A549 (cell line): ENCODE measurements around the gene FOXP1.

Source experiments
- CEBPB ChIP-seq, 2 experiments: fragments of >200 bp in 1 of 2; sonication (Bioruptor Twin) in 1 of 2; formaldehyde crosslinking in 1 of 2; IDR thresholded peaks; 2 replicates each; pipeline ENCODE4 v1.6.1; 2012 to 2016
- CTCF ChIP-seq: fragments of >200 bp; sonication (Bioruptor Twin); formaldehyde crosslinking; IDR thresholded peaks from 3 replicates; pipeline ENCODE4 v1.5.1; 2016
- JUNB ChIP-seq: fragments of >200 bp; sonication (Bioruptor Twin); formaldehyde crosslinking; IDR thresholded peaks from 2 replicates; pipeline ENCODE4 v1.6.1; 2016
- MAFK ChIP-seq: fragments of 450-650 bp; IDR thresholded peaks from 2 replicates; pipeline ENCODE4 v1.6.1; 2014; ENCODE audit not compliant: partially characterized antibody
- MAX ChIP-seq: IDR thresholded peaks from 2 replicates; pipeline ENCODE4 v1.6.1; 2012
- NFE2L2 ChIP-seq: fragments of 150-350 bp; conservative IDR thresholded peaks from 2 replicates; pipeline ENCODE4 v1.6.1; 2014; ENCODE audit warnings: low read length
- RAD21 ChIP-seq, 2 experiments: fragments of >200 bp in 1 of 2; sonication (Bioruptor Twin) in 1 of 2; formaldehyde crosslinking in 1 of 2; IDR thresholded peaks in 1 of 2; conservative IDR thresholded peaks in 1 of 2; 2 replicates in 1 of 2; 3 replicates in 1 of 2; pipeline ENCODE4 v1.6.1; 2012 to 2018; ENCODE audit warnings: inconsistent platforms in 1 of 2
- SREBF2 ChIP-seq: fragments of 450-650 bp; IDR thresholded peaks from 2 replicates; pipeline ENCODE4 v1.6.1; 2014; ENCODE audit warnings: mild to moderate bottlenecking, moderate library complexity
- TF ChIP-seq, protein P1 (sequence below): IDR thresholded peaks from 2 replicates; pipeline ENCODE4 v1.6.1; 2012
- TF ChIP-seq, protein P2 (sequence below): fragments of 450-650 bp; IDR thresholded peaks from 2 replicates; pipeline ENCODE4 v1.6.1; 2014; ENCODE audit warnings: antibody characterized with exemption

DNA sequence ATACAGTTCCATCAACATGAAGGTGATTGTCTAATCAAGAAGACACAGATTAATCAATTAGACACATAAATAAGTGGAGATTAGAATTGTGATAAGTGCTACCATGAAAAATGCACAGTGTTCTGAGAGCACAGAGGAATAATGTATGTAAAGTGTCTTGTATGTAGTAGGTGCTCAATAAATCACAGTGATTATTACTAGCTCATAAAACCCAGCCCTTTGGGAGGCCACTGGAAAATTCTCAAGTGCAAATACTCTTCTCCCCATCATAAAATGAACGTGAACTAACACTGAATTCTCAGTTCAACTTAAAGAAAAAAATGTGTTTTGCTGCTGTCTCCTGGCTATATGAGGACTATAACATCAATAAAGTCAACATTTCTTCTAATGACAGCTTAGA lies 368.2 kb downstream of the FOXP1 start:
- TF ChIP-seq MAX = no peak
- TF ChIP-seq CTCF = no peak
- no peak for TF ChIP-seq MAFK
- no peak for TF ChIP-seq CEBPB (IDR thresholded peaks at IDR 0.05)
- TF ChIP-seq RAD21 (conservative IDR thresholded peaks at IDR 0.05 in 1 of 2, IDR thresholded peaks at IDR 0.05 in 1 of 2) = no peak
- no peak for TF ChIP-seq SREBF2
- TF ChIP-seq, protein P1, sequence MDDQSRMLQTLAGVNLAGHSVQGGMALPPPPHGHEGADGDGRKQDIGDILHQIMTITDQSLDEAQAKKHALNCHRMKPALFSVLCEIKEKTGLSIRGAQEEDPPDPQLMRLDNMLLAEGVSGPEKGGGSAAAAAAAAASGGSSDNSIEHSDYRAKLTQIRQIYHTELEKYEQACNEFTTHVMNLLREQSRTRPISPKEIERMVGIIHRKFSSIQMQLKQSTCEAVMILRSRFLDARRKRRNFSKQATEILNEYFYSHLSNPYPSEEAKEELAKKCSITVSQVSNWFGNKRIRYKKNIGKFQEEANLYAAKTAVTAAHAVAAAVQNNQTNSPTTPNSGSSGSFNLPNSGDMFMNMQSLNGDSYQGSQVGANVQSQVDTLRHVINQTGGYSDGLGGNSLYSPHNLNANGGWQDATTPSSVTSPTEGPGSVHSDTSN = no peak
- TF ChIP-seq, protein P2, sequence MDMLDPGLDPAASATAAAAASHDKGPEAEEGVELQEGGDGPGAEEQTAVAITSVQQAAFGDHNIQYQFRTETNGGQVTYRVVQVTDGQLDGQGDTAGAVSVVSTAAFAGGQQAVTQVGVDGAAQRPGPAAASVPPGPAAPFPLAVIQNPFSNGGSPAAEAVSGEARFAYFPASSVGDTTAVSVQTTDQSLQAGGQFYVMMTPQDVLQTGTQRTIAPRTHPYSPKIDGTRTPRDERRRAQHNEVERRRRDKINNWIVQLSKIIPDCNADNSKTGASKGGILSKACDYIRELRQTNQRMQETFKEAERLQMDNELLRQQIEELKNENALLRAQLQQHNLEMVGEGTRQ = no peak
- no peak for TF ChIP-seq NFE2L2
- no peak for TF ChIP-seq JUNB
